Smooth muscle cell (in vitro differentiated cells): ENCODE measurements around the gene ADIPOR2. TPM values are rescaled to one million over a fixed set of nuclear protein-coding genes. Genes with fewer than 3 reads are reported as not detected.
"Not testable (repeated sequence)": the region's sequence is repeated elsewhere in the genome, so short reads cannot be mapped to it uniquely, and the experiment has no call there.

Experiments
- DNase-seq: peaks from one replicate; lab custom pipeline; 2025; ENCODE audit not compliant: unreplicated experiment; lab: John Stamatoyannopoulos, UW
- H2AFZ ChIP-seq: fragments of 200-600 bp; sonication (generic); 2 replicates; pipeline ENCODE4 v1.6.0; 2016; ENCODE audit warnings: antibody characterized with exemption, low read depth, mild to moderate bottlenecking
- H3F3A ChIP-seq: fragments of 200-600 bp; sonication (generic); 2 replicates; pipeline ENCODE4 v1.6.0; 2017; ENCODE audit warnings: antibody characterized with exemption, low read depth
- H3K27ac ChIP-seq: fragments of 200-600 bp; sonication (generic); 2 replicates; pipeline ENCODE4 v1.5.1; 2016; ENCODE audit warnings: low read depth, mild to moderate bottlenecking
- H3K27me3 ChIP-seq: fragments of 200-600 bp; sonication (generic); 2 replicates; pipeline ENCODE4 v1.6.1; 2016; ENCODE audit warnings: low read depth, mild to moderate bottlenecking
- H3K36me3 ChIP-seq: fragments of 200-600 bp; sonication (generic); 2 replicates; pipeline ENCODE4 v1.5.1; 2016; ENCODE audit warnings: low read depth
- H3K4me1 ChIP-seq: fragments of 200-600 bp; sonication (generic); 2 replicates; pipeline ENCODE4 v1.5.1; 2016; ENCODE audit warnings: low read depth
- H3K4me2 ChIP-seq: fragments of 200-600 bp; sonication (generic); 2 replicates; pipeline ENCODE4 v1.6.0; 2016; ENCODE audit warnings: mild to moderate bottlenecking
- H3K4me3 ChIP-seq: fragments of 200-600 bp; sonication (generic); 2 replicates; pipeline ENCODE4 v1.5.1; 2016; ENCODE audit warnings: mild to moderate bottlenecking
- H3K79me2 ChIP-seq: fragments of 200-600 bp; sonication (generic); 2 replicates; pipeline ENCODE4 v1.6.0; 2016; ENCODE audit warnings: low read depth, mild to moderate bottlenecking
- H3K9ac ChIP-seq: fragments of 200-600 bp; sonication (generic); 2 replicates; pipeline ENCODE4 v1.6.0; 2016; ENCODE audit warnings: low read depth
- H3K9me3 ChIP-seq: fragments of 200-600 bp; sonication (generic); replicated peaks from 2 replicates; pipeline ENCODE4 v1.5.1; 2016; ENCODE audit warnings: low read depth
- H4K20me1 ChIP-seq: fragments of 200-600 bp; sonication (generic); 2 replicates; pipeline ENCODE4 v1.6.0; 2016; ENCODE audit warnings: low read depth
- WGBS: methylation state at CpG from one replicate; pipeline ENCODE4 v1.1.7; 2016; ENCODE audit warnings: low lambda C conversion rate; 5-methylcytosine and 5-hydroxymethylcytosine counted together
- polyA plus RNA-seq: library from polyadenylated mRNA; unstranded; fragments of >200 nt; fragmentation: Nextera tagmentation; extraction: Ambion mirVana; gene quantifications from 2 replicates; pipeline ENCODE4 v1.2.1, GENCODE V29; 2016
- total RNA-seq: library from RNA; depleted of rRNA; stranded (reverse); fragments of >200 nt; gene quantifications from 2 replicates; pipeline ENCODE4 v1.2.3, GENCODE V29; 2014
- TF ChIP-seq, protein P1 (sequence below): fragments of 200-600 bp; sonication (generic); IDR thresholded peaks from 2 replicates; pipeline ENCODE4 v1.5.1; 2017; ENCODE audit warnings: borderline replicate concordance, mild to moderate bottlenecking, antibody characterized with exemption; ENCODE audit not compliant: insufficient read depth, poor library complexity, severe bottlenecking

Gene ADIPOR2
- total and polyA plus RNA-seq, 2 experiments from 2014 or later: 7.0 to 34.1 TPM

DNA sequence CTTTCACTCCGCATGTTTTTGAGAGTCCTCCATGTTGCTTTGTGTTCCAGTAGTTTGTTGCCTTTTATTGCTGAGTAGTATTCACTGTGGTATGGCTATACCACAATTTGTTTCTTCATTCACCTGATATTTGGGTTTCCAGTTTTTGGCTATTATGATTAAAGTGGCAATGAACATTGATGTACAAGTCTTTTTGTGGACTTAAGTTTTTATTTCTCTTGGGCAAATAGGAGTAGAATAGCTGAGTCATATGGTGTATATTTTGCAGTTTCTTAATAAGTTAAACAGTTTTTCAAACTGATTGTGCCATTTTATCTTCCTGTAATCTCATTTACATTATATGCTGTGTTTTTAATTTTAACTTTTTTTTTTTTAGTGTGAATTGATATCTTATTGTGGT, 16.2 kb downstream of the ADIPOR2 start:
- WGBS: 96% methylated on average over 1 of the region's 1 CpG

GRCh38 chr12:1709968-1710367, 19.1 kb downstream of the ADIPOR2 start:
- not testable (repeated sequence) for H3K27me3 ChIP-seq, DNase-seq, H3K4me2 ChIP-seq, H3K27ac ChIP-seq, H3F3A ChIP-seq, H2AFZ ChIP-seq, H3K4me1 ChIP-seq, H3K9ac ChIP-seq, H3K9me3 ChIP-seq, H3K36me3 ChIP-seq, H3K4me3 ChIP-seq
- Histone ChIP-seq H3K79me2 (peaks cover 95% of the 10 kb centered on the region), H4K20me1 (peaks cover 100% of the 10 kb centered on the region)
- WGBS: 97% methylated on average over 5 of the region's 5 CpGs

More for the DNA sequence above, 16.2 kb downstream of the ADIPOR2 start:
- Histone ChIP-seq H3K4me3 (no peak overlapping the region), H3K27me3 (no peaks in the 10 kb centered on the region), H3K4me2 (no peak overlapping the region), H3K27ac (no peak overlapping the region), H3K79me2 (peaks cover 98% of the 10 kb centered on the region), H3F3A (no peaks in the 10 kb centered on the region), H3K4me1 (no peaks in the 10 kb centered on the region), H4K20me1 (peaks cover 100% of the 10 kb centered on the region), H3K9me3 (no peaks in the 10 kb centered on the region), H3K9ac (no peak overlapping the region), H3K36me3 (no peaks in the 10 kb centered on the region), H2AFZ (no peak overlapping the region)
- TF ChIP-seq, protein P1, sequence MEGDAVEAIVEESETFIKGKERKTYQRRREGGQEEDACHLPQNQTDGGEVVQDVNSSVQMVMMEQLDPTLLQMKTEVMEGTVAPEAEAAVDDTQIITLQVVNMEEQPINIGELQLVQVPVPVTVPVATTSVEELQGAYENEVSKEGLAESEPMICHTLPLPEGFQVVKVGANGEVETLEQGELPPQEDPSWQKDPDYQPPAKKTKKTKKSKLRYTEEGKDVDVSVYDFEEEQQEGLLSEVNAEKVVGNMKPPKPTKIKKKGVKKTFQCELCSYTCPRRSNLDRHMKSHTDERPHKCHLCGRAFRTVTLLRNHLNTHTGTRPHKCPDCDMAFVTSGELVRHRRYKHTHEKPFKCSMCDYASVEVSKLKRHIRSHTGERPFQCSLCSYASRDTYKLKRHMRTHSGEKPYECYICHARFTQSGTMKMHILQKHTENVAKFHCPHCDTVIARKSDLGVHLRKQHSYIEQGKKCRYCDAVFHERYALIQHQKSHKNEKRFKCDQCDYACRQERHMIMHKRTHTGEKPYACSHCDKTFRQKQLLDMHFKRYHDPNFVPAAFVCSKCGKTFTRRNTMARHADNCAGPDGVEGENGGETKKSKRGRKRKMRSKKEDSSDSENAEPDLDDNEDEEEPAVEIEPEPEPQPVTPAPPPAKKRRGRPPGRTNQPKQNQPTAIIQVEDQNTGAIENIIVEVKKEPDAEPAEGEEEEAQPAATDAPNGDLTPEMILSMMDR: no peak
- DNase-seq: no peak

GRCh38 chr12:1710870-1711269, 20.0 kb downstream of the ADIPOR2 start:
- 90% methylated on average over 8 of the region's 8 CpGs for WGBS
- H2AFZ ChIP-seq, H3K4me2 ChIP-seq, H3K4me1 ChIP-seq, H3F3A ChIP-seq, H3K27ac ChIP-seq, H3K27me3 ChIP-seq, H3K9me3 ChIP-seq, DNase-seq, H3K36me3 ChIP-seq, H3K9ac ChIP-seq, H3K4me3 ChIP-seq: not testable (repeated sequence)
- Histone ChIP-seq H4K20me1 (peaks cover 100% of the 10 kb centered on the region), H3K79me2 (peaks cover 92% of the 10 kb centered on the region)

GRCh38 chr12:1711536-1712211, 20.8 kb downstream of the ADIPOR2 start:
- not testable (repeated sequence) for H3K27me3 ChIP-seq, H3F3A ChIP-seq, H2AFZ ChIP-seq, H3K27ac ChIP-seq, H3K36me3 ChIP-seq, H3K4me2 ChIP-seq, H3K4me3 ChIP-seq, DNase-seq, H3K9me3 ChIP-seq, H3K4me1 ChIP-seq, H3K9ac ChIP-seq
- WGBS: 46% methylated on average over 3 of the region's 3 CpGs
- Histone ChIP-seq H4K20me1 (peaks cover 100% of the 10 kb centered on the region), H3K79me2 (peaks cover 87% of the 10 kb centered on the region)

GRCh38 chr12:1712305-1712704, 21.4 kb downstream of the ADIPOR2 start:
- H3K27ac ChIP-seq, H3K4me1 ChIP-seq, H3K27me3 ChIP-seq, H3K36me3 ChIP-seq, DNase-seq, H3K9me3 ChIP-seq, H2AFZ ChIP-seq, H3K4me2 ChIP-seq, H3F3A ChIP-seq, H3K9ac ChIP-seq, H3K4me3 ChIP-seq: not testable (repeated sequence)
- WGBS: 95% methylated on average over 5 of the region's 5 CpGs
- Histone ChIP-seq H3K79me2 (peaks cover 87% of the 10 kb centered on the region), H4K20me1 (peaks cover 100% of the 10 kb centered on the region)

DNA sequence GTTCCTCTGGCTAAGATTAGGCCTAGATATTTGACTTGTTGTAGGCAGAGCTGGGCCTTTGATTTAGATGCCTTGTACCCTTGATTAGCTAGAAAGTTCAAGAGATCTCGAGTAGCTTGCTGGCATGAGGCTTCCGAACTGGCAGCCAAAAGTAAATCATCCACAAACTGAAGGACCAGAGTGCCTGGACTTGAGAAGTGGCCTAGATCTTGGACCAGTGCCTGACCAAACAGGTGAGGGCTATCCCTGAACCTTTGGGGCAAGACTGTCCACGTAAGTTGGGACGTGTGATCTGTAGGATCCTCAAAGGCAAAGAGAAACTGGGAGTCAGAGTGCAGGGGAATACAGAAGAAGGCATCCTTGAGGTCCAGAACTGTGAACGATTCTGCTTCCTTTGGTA, 22.0 kb downstream of the ADIPOR2 start:
- not testable (repeated sequence) for H3F3A ChIP-seq, H3K4me3 ChIP-seq, H3K9me3 ChIP-seq, H3K4me2 ChIP-seq, H3K27me3 ChIP-seq, H3K36me3 ChIP-seq, H2AFZ ChIP-seq, H3K4me1 ChIP-seq, H3K27ac ChIP-seq, H3K9ac ChIP-seq, DNase-seq
- WGBS: 97% methylated on average over 5 of the region's 5 CpGs
- H4K20me1 ChIP-seq: peaks cover 100% of the 10 kb centered on the region
- peaks cover 87% of the 10 kb centered on the region for H3K79me2 ChIP-seq

- not testable (repeated sequence) for H3K4me3 ChIP-seq, H3K27ac ChIP-seq, H3K36me3 ChIP-seq, H3K9ac ChIP-seq, H3K9me3 ChIP-seq, H3K4me2 ChIP-seq, H3F3A ChIP-seq, H3K27me3 ChIP-seq, H2AFZ ChIP-seq, H3K4me1 ChIP-seq, DNase-seq
- H3K79me2 ChIP-seq: peaks cover 87% of the 10 kb centered on the region
- H4K20me1 ChIP-seq: peaks cover 100% of the 10 kb centered on the region
- 80% methylated on average over 14 of the region's 14 CpGs for WGBS
Measured at GRCh38 chr12:1713783-1714348, 23.0 kb downstream of the ADIPOR2 start.

GRCh38 chr12:1715459-1715858, 24.6 kb downstream of the ADIPOR2 start:
- H2AFZ ChIP-seq, H3K27me3 ChIP-seq, H3K4me3 ChIP-seq, H3K27ac ChIP-seq, H3K4me1 ChIP-seq, H3K9me3 ChIP-seq, DNase-seq, H3F3A ChIP-seq, H3K36me3 ChIP-seq, H3K9ac ChIP-seq, H3K4me2 ChIP-seq: not testable (repeated sequence)
- H3K79me2 ChIP-seq: peaks cover 86% of the 10 kb centered on the region
- H4K20me1 ChIP-seq: peaks cover 100% of the 10 kb centered on the region
- WGBS: 99% methylated on average over 8 of the region's 8 CpGs
